Inferior parietal cortex (tissue), 1 donor: ENCODE results near the gene MUSTN1.

Experiments
- DNase-seq: peaks from one replicate; pipeline ENCODE4 v3.0.0-alpha.2; 2016; ENCODE audit errors: extremely low spot score

Gene MUSTN1

DNA sequence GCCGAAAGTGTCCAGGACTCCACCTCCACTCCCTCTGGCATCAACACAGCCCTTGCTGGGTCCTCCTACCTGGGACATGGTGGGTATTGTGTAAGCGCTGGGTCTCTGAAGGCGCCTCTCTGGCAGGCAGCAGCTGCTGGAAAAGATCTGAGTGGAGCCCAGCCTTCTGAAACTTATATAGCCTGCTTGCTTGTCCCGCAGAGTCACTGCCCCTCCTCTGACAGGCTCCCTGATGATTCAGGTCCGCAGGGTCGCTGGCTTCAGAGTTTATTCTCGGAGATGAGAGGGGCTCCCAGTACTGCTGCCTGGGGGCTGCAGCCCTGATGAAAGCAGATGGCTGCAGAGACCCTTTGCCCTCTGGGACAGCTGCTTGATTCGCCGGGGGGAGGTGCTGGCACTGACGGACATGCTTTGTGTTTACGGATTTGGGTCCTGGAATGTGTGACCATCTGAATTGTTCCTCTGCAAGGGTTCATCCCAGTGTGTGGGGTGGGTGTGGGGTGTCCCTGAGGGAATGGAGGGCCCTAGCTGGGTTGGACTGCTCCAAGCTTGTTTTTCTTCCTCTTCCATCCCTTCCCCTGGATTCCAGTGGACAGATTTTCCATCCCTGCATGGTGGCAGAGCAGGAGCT lies at the start of gene MUSTN1:
MUSTN1 (minus strand) TSS at position 149 of the 631 bp plus-strand sequence; CDS start at position 78, 71 bp downstream.
- no peak for DNase-seq

DNA sequence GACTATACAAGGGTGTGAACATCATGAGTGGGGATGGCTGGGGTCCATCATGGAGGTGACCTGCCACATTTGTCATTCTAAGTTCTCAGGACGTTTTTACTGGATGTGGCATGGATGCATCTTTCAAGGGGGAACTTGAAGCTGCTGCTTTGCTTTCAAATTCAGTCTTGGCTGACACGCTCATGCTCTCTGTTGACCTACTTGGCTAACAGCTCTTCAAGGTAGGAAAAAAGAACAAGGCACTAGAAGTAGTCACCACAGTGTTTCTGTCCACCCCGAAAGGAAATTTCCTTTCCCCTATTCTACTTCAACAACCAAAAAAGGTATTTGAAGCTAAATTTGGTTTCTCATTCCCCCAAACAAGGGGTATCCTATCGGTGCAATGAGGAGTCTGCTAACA lies 47.6 kb upstream of the MUSTN1 start:
- DNase-seq, result no peak

- DNase-seq, result no peak
Measured at GRCh38 chr3:52881871-52882270, 47.1 kb upstream of the MUSTN1 start.

DNA sequence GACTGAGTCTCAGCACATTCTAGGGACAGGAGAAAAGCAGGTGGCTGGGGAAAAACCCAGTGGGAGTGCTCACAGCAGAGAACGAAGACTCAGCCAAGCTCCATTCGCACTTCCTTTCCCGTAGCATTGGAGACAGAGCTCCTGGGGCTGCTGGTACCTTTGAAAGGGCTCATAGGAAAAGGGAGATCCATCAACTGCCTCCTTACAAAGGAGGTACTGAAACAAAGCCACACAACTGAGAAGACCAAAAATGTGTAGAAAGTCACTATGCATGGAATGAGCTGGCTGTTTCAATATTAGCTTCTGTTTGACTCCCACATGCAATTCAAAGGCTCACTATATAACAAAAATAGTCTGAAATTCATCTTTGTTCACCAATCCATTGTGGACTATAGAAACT lies 45.7 kb upstream of the MUSTN1 start:
- no peak for DNase-seq

DNA sequence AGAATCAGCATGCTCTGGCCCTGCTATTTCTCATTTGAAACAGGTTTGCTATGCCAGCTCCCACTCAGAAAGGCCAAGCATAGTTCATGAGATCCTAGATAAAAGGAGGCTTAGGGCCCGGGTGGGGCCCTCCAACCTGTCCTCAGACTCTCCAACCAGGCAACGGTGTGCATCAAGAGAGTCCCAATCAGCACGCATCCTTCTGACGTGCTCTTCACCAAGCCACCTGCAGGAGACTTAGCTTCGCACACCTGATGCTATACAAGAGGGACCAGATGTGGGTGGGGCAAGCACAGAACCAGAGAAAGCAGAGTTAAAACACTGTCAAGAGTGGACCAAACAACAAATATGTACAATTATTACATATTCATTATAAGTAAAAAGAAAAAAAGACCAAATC lies 45.2 kb upstream of the MUSTN1 start:
- DNase-seq, result no peak

DNA sequence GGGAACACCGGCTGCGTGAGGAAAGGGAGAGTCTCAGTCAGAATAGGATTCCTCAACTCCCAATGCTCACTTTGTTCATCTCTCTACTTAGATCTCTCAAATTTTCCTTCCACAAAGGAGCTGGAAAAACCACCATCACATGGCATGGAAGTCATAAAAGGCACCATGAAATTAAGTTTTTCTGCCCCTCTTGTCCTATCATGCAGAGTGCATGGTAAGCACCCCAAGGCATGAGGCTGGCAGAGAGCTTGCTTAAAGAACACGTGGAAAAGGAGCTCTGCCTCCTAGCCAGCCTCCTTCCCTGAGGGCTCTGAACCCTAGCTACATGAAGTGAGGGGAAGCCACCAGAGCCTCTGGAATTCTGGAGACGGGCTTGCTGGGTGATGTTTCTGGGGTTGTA lies 44.8 kb upstream of the MUSTN1 start:
- DNase-seq, result no peak

GRCh38 chr3:52879090-52879489 lies 44.3 kb upstream of the MUSTN1 start:
- DNase-seq, result no peak

DNA sequence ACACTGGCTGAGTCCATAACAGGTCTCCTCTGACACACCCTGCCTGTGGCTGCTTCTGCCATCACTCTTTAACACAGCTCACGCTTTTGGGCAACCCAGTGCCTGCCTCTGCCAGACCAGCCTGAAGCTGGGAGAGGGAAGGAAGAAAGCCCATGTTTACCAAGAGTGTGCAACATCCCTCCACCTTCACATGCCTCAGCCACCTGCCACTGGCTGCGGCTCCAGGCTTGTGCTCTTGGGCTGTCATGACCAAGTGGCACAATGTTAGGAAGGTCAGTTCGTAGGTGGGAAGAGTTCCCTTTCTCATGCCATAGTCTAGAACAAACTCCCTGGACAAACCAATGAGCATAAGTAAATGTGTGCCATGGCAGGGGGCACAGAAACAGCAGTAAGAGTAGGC lies 42.3 kb upstream of the MUSTN1 start:
- DNase-seq, result no peak

- DNase-seq, result no peak
Measured at GRCh38 chr3:52874864-52875587, 40.2 kb upstream of the MUSTN1 start.

- no peak for DNase-seq
Measured at GRCh38 chr3:52874160-52874701, 39.4 kb upstream of the MUSTN1 start.

DNA sequence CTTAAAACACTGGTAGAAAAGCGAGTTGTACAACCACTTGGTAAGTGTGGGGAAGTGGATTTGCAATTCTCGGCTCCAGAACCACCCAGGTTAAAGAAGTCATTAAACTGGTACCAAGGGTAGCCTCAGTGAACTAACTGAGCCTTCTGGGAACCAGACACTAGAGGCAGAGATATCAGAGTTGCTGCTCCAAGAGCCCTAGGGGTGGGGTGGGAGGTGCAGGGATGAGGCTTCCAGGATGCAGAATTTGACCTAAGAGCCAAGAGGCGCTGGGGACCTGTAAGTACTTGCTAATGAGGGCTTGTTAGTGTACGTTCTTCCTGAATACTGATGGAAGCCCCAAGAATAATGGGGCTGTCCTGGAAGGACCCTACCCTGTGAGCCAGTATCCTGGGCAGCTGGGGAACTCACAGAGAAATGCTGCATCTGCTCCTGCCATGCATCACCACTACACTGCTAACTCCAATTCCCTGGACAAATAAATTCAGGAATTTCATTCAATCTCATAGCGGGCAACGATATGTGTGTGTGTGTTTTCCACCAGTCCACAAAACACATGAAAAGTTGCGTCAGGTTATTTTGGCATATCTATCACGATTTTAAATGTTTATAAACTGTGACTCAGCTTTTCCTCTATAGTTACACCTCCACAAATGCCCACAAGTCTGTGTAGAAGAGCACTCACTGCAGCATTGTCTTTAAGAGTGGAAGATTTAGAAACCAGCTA lies 38.8 kb upstream of the MUSTN1 start:
- DNase-seq, result no peak

DNA sequence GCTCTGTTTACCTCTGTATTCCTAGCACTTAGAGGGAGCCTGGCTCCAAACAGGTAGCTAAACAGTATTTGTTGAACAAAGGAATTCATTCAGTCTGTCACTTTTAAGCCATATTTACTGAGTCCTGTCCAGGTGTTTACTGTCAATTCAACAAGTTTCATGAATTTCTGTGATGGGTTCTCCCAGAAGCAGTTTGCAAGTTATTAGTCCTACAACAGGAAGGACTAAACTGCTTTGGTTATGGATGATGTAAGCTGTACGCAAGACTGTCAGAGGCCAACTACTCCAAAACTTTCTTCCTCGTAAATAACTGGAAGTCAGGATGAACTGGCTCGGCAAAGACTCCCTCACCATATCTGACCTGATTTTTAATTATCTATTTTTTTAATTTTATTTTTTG lies 37.4 kb upstream of the MUSTN1 start:
- no peak for DNase-seq

DNA sequence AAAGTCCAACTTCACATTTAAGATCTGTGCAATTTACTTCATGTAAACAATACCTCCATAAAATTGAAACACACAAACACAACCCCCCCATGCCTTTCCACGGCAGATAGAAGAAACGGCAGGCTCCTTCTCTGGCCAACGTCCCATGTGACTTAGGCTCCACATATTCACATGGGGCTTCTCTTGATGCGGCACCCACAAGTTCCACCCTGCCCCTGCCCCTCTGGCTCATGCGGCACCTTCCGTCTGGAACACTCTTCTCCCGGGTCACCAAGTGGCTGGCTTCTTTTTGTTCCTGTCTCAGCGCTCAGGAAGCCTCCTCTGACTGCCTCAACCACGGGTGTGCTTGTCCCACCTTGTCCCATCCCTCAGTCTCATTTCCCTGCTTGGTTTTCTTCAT lies 36.9 kb upstream of the MUSTN1 start:
- no peak for DNase-seq

DNA sequence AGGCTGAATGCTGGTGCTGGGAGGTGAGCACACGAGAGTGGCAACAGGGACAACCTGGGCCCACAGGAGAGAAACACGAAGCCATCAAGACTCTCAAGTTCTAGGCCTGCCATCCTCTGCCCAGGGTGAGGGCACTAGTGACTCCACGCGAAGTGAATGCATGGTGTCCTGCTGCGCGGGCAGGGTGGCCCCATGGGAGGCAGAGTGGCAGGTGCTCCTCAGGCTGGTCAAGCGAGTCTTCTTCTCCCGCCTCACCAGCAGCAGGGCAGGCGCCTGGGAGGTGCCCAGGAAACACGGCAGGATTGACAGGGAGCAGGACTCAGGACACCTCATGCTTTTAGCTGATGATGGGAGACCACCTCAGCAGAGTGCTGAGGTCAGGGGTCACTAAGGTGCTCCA lies 35.7 kb upstream of the MUSTN1 start:
- no peak for DNase-seq

DNA sequence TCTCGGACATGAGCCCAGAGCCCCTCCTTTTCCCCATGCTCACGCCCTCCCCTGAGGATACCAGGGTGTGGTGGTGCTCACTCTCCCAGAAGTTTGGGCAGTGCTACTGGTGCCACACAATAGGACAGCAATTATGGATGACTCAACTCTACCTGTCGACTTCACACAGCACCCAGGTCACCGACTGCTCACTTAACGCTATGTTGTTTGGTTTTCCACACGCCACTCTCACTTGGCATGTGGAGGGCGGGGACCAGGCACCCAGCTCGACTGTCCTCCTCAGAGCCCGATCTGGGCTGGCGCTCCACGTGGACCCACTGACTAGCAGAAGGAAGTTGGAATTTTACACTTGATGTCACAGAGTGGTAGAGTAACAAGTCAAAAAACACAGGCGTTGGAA lies 31.6 kb upstream of the MUSTN1 start:
- no peak for DNase-seq

GRCh38 chr3:52865994-52866393 lies 31.2 kb upstream of the MUSTN1 start:
- no peak for DNase-seq

DNA sequence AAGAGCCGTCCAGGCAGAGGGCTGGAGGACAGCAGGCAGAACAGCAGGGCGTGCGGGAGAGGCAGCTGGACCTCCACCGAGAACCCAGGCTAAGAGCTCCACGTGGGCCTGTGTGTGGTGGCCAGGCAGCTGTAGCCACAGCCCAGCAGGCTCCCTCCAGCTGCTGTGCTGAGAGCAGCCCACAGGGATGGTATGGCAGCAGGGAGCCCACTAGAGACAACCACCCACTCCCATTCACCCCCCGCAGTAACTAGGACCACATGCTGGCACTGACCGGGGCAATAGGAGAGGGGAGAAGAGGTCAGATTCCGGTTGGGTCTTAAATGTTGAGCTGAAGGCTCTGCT lies 25.6 kb upstream of the MUSTN1 start:
- no peak for DNase-seq

- DNase-seq, result no peak
Measured at GRCh38 chr3:52859686-52860423, 25.0 kb upstream of the MUSTN1 start.

- DNase-seq, result no peak
Measured at GRCh38 chr3:52857864-52858263, 23.0 kb upstream of the MUSTN1 start.

- no peak for DNase-seq
Measured at GRCh38 chr3:52857133-52857532, 22.3 kb upstream of the MUSTN1 start.

DNA sequence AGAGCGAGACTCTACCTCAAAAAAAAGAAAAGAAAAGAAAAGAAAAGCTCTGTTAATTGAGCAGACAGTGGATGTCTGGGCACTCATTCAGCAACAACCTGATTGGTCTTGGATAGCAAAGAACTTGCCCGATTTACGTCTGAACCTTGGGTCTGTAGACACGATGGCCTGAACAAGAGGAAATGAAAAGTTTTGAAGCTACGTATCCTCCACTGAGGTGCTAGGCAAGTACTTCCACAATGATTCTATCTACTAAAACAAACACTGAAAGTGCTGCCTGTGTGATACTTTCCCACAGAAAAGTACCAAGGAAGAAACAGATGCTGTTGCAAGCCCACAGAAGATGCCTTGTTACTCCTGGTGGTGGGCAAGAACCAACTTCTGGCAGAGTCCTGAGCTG lies 21.8 kb upstream of the MUSTN1 start:
- no peak for DNase-seq

- no peak for DNase-seq
Measured at GRCh38 chr3:52854013-52854412, 19.2 kb upstream of the MUSTN1 start.
